Skeletal muscle tissue (tissue), 4 donors: ENCODE measurements around the gene SYNJ2. TPM values are rescaled to one million over a fixed set of nuclear protein-coding genes. Genes with fewer than 3 reads are reported as not detected.
"Not testable (repeated sequence)": the region's sequence is repeated elsewhere in the genome, so short reads cannot be mapped to it uniquely, and the experiment has no call there.

ENCODE experiments used
- H3K27ac ChIP-seq: one replicate; pipeline ENCODE4 v1.7.0; 2013; ENCODE audit warnings: mild to moderate bottlenecking, low read depth, low read length, inconsistent platforms
- H3K27me3 ChIP-seq, 3 donors: one replicate each; pipeline ENCODE4 v1.7.0; 2013; ENCODE audit warnings: low read length in 3 of 3; ENCODE audit not compliant: control insufficient read depth in 3 of 3, insufficient read depth in 3 of 3
- H3K36me3 ChIP-seq, 3 donors: one replicate each; pipeline ENCODE4 v1.7.0; 2013; ENCODE audit warnings: low read length in 3 of 3; ENCODE audit not compliant: control insufficient read depth in 3 of 3, insufficient read depth in 3 of 3
- H3K4me1 ChIP-seq, 3 donors: one replicate each; pipeline ENCODE4 v1.7.0; 2013; ENCODE audit warnings: low read length in 3 of 3, mild to moderate bottlenecking in 3 of 3; ENCODE audit not compliant: control insufficient read depth in 3 of 3, insufficient read depth in 3 of 3
- H3K4me3 ChIP-seq, 3 donors: one replicate each; pipeline ENCODE4 v1.7.0; 2013; ENCODE audit warnings: low read length in 3 of 3
- H3K9ac ChIP-seq, 3 donors: one replicate each; pipeline ENCODE4 v1.7.0; 2013; ENCODE audit warnings: low read length in 3 of 3, mild to moderate bottlenecking in 3 of 3, moderate library complexity in 2 of 3, low read depth in 1 of 3
- H3K9me3 ChIP-seq, 3 donors: one replicate each; pipeline ENCODE4 v1.7.0; 2013; ENCODE audit warnings: low read length in 3 of 3; ENCODE audit not compliant: control insufficient read depth in 3 of 3
- total RNA-seq: library from RNA; depleted of rRNA; stranded (reverse); fragments of >200 nt; gene quantifications from one replicate; pipeline ENCODE4 v1.2.3, GENCODE V29; 2014
- donor health status: Osteomylitis.

Gene SYNJ2
- total RNA-seq, 1 donor from 2014 or later, result 8.4 TPM

DNA sequence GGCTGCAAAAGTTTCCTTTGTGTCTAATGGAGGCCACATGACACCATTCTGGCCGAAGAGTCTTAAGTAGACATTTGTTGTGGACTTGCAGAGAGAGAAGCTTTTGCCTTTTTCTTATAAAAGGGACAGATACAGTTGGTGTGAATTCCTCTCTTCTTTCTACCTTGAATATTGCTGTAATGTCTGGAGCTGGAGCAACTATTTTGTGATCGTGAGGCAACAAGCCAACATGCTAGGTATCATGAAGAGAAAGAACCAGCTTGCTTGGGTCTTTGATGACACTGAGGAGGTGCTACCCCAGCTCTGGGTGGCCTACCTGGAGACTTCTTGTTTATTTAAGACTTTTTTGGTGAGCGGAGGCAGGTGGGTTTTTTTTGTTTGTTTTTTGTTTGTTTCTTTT, 16.3 kb upstream of the SYNJ2 start:
- H3K9ac ChIP-seq, result no peak overlapping the region
- peaks cover 0 to 3% (median 0%) of the 10 kb centered on the region in 3 donors for H3K4me1 ChIP-seq
- no peaks in the 10 kb centered on the region for H3K36me3 ChIP-seq
- H3K4me3 ChIP-seq, result no peak overlapping the region
- no peaks in the 10 kb centered on the region for H3K27me3 ChIP-seq
- no peaks in the 10 kb centered on the region for H3K9me3 ChIP-seq
- H3K27ac ChIP-seq, result no peak overlapping the region

GRCh38 chr6:157966589-157966977, 15.1 kb upstream of the SYNJ2 start:
- Histone ChIP-seq H3K9me3 (no peaks in the 10 kb centered on the region), H3K9ac (no peak overlapping the region), H3K4me3 (no peak overlapping the region), H3K27ac (no peak overlapping the region), H3K27me3 (no peaks in the 10 kb centered on the region), H3K36me3 (no peaks in the 10 kb centered on the region), H3K4me1 (peaks cover 0 to 3% (median 0%) of the 10 kb centered on the region in 3 donors)

DNA sequence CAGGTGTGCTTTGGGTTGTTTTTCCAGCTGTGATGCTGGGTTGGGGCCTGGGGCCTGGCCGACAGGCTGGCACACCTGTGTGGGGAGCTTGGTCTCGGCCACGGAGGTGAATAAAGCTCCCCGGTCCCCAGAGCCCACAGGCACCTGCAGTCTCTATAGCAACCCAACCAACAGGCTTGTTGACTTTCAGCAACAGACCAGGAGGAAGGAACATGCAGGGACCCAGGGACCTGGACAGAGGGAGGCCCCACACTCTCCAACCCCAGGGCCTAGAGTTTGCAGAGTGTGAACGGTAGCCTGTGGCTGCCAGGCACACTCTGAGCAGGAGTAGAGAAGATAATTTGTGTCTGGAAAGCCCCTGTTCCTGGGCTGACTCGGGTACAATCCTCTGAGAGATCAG, 14.6 kb upstream of the SYNJ2 start:
- H3K27me3 ChIP-seq, result no peaks in the 10 kb centered on the region
- H3K36me3 ChIP-seq, result no peaks in the 10 kb centered on the region
- H3K9ac ChIP-seq, result no peak overlapping the region
- H3K4me1 ChIP-seq, result peaks cover 0 to 3% (median 0%) of the 10 kb centered on the region in 3 donors
- no peaks in the 10 kb centered on the region for H3K9me3 ChIP-seq
- H3K27ac ChIP-seq, result no peak overlapping the region
- no peak overlapping the region for H3K4me3 ChIP-seq

DNA sequence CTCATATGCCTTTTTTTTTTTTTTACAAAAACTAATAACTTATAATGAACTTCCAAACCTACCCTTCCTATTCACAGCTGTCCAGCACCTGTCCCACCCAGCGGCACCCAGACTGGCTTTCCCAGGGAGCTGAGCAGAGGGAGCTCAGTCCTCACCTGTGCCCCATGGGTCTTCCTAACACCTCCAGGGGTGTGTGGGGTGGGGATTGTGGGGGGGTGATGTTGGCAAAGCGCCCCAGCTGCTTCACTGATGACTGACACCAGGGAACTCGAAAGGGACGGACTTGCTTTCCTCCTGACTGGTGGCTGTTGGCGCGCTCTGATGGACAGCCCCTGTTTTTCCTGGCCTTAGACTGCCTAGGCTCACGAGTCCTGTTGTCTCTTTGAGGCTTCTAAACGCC, 14.2 kb upstream of the SYNJ2 start:
- Histone ChIP-seq H3K36me3 (no peaks in the 10 kb centered on the region), H3K9me3 (no peaks in the 10 kb centered on the region), H3K9ac (no peak overlapping the region)

GRCh38 chr6:157972177-157972576, 9.5 kb upstream of the SYNJ2 start:
- H3K27ac ChIP-seq, H3K4me1 ChIP-seq, H3K36me3 ChIP-seq: not testable (repeated sequence)

More for the DNA sequence above, 14.2 kb upstream of the SYNJ2 start:
- Histone ChIP-seq H3K27ac (no peak overlapping the region), H3K27me3 (no peaks in the 10 kb centered on the region), H3K4me1 (peaks cover 0 to 3% (median 0%) of the 10 kb centered on the region in 3 donors), H3K4me3 (no peak overlapping the region)

GRCh38 chr6:157974341-157974894, 7.2 kb upstream of the SYNJ2 start:
- no peaks in the 10 kb centered on the region for H3K9me3 ChIP-seq
- H3K9ac ChIP-seq, result no peak overlapping the region

More at GRCh38 chr6:157972177-157972576, 9.5 kb upstream of the SYNJ2 start:
- not testable (repeated sequence) for H3K9ac ChIP-seq, H3K4me3 ChIP-seq, H3K9me3 ChIP-seq, H3K27me3 ChIP-seq

GRCh38 chr6:157974967-157975366, 6.7 kb upstream of the SYNJ2 start:
- H3K27me3 ChIP-seq, result no peaks in the 10 kb centered on the region
- no peak overlapping the region for H3K4me3 ChIP-seq
- H3K27ac ChIP-seq, result no peak overlapping the region
- no peaks in the 10 kb centered on the region for H3K36me3 ChIP-seq
- H3K4me1 ChIP-seq, result no peaks in the 10 kb centered on the region
- H3K9ac ChIP-seq, result no peak overlapping the region
- H3K9me3 ChIP-seq, result no peaks in the 10 kb centered on the region

More at GRCh38 chr6:157974341-157974894, 7.2 kb upstream of the SYNJ2 start:
- no peak overlapping the region for H3K4me3 ChIP-seq
- no peaks in the 10 kb centered on the region for H3K4me1 ChIP-seq
- no peak overlapping the region for H3K27ac ChIP-seq
- H3K36me3 ChIP-seq, result no peaks in the 10 kb centered on the region
- H3K27me3 ChIP-seq, result no peaks in the 10 kb centered on the region

DNA sequence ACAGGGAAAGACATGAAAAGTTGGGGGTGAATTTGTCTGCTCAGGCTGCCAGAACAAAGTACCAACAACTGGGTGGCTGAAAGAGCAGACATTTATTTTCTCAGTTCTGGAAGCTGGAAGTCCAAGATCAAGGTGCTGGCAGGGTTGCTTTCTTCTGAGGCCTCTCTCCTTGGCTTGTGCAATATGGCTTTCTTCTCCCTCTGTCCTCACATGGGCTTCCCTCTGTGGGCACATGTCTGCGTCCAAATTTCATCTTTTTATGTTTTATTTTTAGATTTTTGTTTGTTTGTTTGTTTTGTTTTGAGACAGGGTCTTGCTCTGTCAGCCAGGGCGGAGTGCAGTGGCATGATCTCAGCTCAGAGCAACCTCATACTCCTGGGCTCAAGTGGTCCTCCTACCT, 6.2 kb upstream of the SYNJ2 start:
- no peak overlapping the region for H3K9ac ChIP-seq
- H3K36me3 ChIP-seq, result no peaks in the 10 kb centered on the region
- H3K4me3 ChIP-seq, result no peak overlapping the region
- H3K4me1 ChIP-seq, result no peaks in the 10 kb centered on the region
- H3K9me3 ChIP-seq, result no peaks in the 10 kb centered on the region
- no peaks in the 10 kb centered on the region for H3K27me3 ChIP-seq
- no peak overlapping the region for H3K27ac ChIP-seq

DNA sequence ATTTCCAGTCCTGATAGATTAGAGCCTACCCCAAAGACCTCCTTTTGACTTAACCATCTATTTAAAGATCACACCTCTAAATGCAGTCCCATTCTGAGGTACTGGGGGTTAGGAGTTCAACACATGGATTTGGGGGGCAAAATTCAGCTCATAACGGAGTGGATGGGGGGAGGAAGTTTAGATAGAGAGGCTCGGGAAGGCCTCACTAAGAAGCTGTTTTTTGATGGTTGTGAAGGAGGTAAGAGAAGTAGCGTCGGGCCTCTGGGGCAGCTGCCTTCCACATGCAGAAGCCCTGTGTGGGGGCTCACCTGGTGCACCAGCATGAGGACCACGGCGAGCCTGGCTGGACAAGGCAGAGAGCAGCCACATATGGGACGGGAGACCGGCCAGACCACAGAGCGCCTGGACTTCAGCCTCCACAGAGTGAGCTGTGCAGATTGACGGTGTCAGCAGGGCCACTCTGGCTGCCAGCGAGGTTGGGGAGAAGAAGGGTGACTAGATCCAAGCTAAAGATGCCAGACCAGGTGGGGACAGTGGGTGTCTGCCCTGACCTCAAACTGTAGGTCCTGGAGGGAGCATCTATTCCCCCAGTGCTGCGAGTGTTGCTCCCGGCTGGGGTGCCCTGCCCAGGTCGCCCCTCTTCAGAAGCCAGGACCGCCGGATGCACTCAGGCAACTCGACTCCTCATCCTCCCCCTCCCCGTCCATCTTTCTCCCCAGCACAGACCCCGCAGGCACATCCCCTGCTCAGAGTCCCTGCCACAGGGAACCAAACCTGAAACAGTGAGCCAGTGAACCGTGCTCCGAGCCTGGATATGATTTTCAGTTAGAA, 5.1 kb upstream of the SYNJ2 start:
- Histone ChIP-seq H3K9ac (no peak overlapping the region), H3K9me3 (no peaks in the 10 kb centered on the region), H3K36me3 (no peaks in the 10 kb centered on the region), H3K4me3 (no peak overlapping the region), H3K27me3 (no peaks in the 10 kb centered on the region), H3K27ac (no peak overlapping the region), H3K4me1 (peaks cover 5 to 7% (median 6%) of the 10 kb centered on the region in 3 donors)

DNA sequence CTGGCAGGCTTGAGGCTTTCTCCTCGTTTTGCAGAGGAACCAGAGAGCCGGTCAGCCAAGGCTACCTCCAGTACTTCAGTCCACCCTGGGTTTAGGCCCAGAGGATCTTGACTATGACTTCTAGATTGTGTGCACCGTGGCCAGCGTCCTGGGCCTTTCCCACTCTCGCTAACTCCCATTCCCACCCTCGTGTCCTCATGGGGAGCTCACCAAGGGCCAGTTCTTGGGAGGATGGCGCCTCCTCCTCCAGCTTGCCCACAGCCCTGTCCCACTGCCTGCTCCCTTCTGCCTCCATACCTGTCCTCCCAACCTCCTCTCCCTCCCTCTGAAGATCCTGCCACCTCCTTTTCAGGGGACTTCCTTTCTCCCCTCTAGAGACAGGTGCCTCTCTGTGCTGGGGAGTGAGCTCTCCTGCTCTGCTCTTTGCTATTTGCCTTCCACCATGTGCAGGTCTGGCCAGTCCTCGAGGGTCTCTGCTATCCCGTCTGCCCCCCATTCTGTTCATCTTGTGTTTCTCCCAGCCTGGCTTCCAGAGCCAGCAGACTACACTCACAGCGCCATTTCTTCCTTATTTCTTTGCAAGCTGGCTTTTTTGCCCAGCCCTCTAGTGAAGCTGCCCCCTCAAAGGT, 4.4 kb upstream of the SYNJ2 start:
- Histone ChIP-seq H3K36me3 (no peaks in the 10 kb centered on the region), H3K9ac (no peak overlapping the region), H3K27me3 (no peaks in the 10 kb centered on the region), H3K27ac (no peak overlapping the region), H3K4me1 (peaks cover 5 to 8% (median 6%) of the 10 kb centered on the region in 3 donors), H3K9me3 (no peaks in the 10 kb centered on the region), H3K4me3 (no peak overlapping the region)
